SK-N-MC (cell line): ENCODE data around the gene SLC35B1.

Source experiments
- EZH2 ChIP-seq: fragments of 200-600 bp; sonication (generic); IDR thresholded peaks from one replicate; pipeline ENCODE4 v1.6.1; 2017; ENCODE audit warnings: antibody characterized with exemption
- POLR2AphosphoS5 ChIP-seq: IDR thresholded peaks from 2 replicates; pipeline ENCODE4 v1.6.1; 2012; ENCODE audit warnings: mild to moderate bottlenecking, low read depth, low read length, borderline replicate concordance

GRCh38 chr17:49699966-49700575 lies 7.7 kb downstream of the SLC35B1 start:
- TF ChIP-seq POLR2AphosphoS5 = no peak
- no peak for TF ChIP-seq EZH2
